ENCODE measurements around the gene CAPN14. TPM values are rescaled to one million over a fixed set of nuclear protein-coding genes. Genes with fewer than 3 reads are reported as not detected.

The CAPN14 gene
- total and polyA plus RNA-seq, 3 donors from 2014 or later, result 0.36 to 1.1 (median 0.47) TPM

DNA sequence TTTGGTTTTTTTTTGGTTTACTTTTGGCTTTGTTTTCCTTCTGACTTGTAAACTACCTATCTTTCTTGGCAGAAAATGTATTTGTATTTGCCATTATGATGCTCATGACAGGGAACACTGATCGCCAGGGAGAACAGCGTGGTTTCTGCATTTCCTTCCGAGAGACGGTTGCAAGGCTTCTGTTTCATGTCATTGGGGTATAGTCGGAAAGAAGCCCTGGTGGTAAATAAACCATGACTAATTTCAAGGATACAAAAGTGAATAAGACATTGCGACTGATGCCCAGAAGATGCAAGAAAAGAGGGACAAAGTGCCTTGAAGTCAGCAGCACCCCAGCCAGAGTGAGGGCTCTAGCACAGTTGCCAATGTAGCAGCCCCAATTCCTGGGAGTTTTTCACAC lies 4.2 kb upstream of the CAPN14 start:
- intact Hi-C loops (cut with DNase I; ENCODE audit: low total_unique reads), result no loop called here
- Histone ChIP-seq H3K4me3 (no peak overlapping the region), H3K27me3 (no peaks in the 10 kb centered on the region), H3K36me3 (ENCODE audit: low read depth, missing control alignments) (no peaks in the 10 kb centered on the region), H3K4me1 (no peaks in the 10 kb centered on the region), H3K9me3 (no peaks in the 10 kb centered on the region), H3K27ac (no peak overlapping the region)
- TF ChIP-seq, protein P1, sequence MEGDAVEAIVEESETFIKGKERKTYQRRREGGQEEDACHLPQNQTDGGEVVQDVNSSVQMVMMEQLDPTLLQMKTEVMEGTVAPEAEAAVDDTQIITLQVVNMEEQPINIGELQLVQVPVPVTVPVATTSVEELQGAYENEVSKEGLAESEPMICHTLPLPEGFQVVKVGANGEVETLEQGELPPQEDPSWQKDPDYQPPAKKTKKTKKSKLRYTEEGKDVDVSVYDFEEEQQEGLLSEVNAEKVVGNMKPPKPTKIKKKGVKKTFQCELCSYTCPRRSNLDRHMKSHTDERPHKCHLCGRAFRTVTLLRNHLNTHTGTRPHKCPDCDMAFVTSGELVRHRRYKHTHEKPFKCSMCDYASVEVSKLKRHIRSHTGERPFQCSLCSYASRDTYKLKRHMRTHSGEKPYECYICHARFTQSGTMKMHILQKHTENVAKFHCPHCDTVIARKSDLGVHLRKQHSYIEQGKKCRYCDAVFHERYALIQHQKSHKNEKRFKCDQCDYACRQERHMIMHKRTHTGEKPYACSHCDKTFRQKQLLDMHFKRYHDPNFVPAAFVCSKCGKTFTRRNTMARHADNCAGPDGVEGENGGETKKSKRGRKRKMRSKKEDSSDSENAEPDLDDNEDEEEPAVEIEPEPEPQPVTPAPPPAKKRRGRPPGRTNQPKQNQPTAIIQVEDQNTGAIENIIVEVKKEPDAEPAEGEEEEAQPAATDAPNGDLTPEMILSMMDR (IDR thresholded peaks at IDR 0.05), result no peak
- no peak for TF ChIP-seq POLR2A (IDR thresholded peaks at IDR 0.05)
- DNase-seq, result no peak
- 72 to 76% methylated on average over 6 of the region's 6 CpGs for WGBS, 2 donors

GRCh38 chr2:31219131-31219969 lies 2.0 kb upstream of the CAPN14 start:
- H3K9me3 ChIP-seq, result no peaks in the 10 kb centered on the region
- no peak for DNase-seq
- 61 to 71% methylated on average over 10 to 11 of the region's 11 CpGs for WGBS, 2 donors
- no peak for TF ChIP-seq POLR2A (IDR thresholded peaks at IDR 0.05)
- TF ChIP-seq, protein P1 (IDR thresholded peaks at IDR 0.05), result no peak
- H3K4me3 ChIP-seq, result no peak overlapping the region
- no peaks in the 10 kb centered on the region for H3K27me3 ChIP-seq
- H3K27ac ChIP-seq, result no peak overlapping the region
- no peaks in the 10 kb centered on the region for H3K36me3 ChIP-seq (ENCODE audit: low read depth, missing control alignments)
- intact Hi-C loops (cut with DNase I; ENCODE audit: low total_unique reads), result no loop called here
- H3K4me1 ChIP-seq, result no peaks in the 10 kb centered on the region

GRCh38 chr2:31216734-31217133 lies 581 bp downstream of the CAPN14 start:
- no peak for TF ChIP-seq POLR2A (IDR thresholded peaks at IDR 0.05)
- TF ChIP-seq, protein P1 (IDR thresholded peaks at IDR 0.05), result no peak
- no peak overlapping the region for H3K27ac ChIP-seq
- intact Hi-C loops (cut with DNase I; ENCODE audit: low total_unique reads), result no loop called here
- no peak overlapping the region for H3K4me3 ChIP-seq
- H3K27me3 ChIP-seq, result no peaks in the 10 kb centered on the region
- H3K36me3 ChIP-seq (ENCODE audit: low read depth, missing control alignments), result no peaks in the 10 kb centered on the region
- DNase-seq, result no peak
- no peaks in the 10 kb centered on the region for H3K9me3 ChIP-seq
- WGBS, 2 donors, result 65 to 85% methylated on average over 4 to 5 of the region's 5 CpGs
- no peaks in the 10 kb centered on the region for H3K4me1 ChIP-seq

DNA sequence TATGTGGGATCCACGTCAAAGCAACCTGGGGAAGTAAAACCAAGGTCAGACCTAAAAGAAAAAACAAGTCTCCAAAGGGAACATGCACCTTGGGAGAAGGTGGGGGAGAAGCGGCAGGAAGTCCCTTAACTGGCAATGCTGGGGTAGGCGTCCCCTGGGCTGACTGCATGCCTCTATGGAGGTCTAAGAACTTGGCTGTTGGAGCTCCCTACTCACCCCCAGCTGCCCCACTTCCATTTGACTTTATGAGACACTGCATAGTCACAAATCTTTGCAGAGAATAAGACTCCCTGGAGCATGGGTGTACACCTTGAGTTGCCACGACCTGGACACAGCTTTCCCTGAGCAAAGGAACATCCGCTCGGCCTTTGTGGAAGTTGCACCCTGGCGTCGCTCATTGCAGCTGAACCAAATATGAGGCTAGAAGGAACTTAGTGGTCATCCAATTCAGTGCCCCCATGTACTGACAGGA lies 2.8 kb downstream of the CAPN14 start:
- 92 to 94% methylated on average over 3 to 8 of the region's 8 CpGs for WGBS, 2 donors
- Histone ChIP-seq H3K27ac (no peak overlapping the region), H3K9me3 (no peaks in the 10 kb centered on the region), H3K4me3 (no peak overlapping the region), H3K36me3 (ENCODE audit: low read depth, missing control alignments) (no peaks in the 10 kb centered on the region), H3K27me3 (no peaks in the 10 kb centered on the region), H3K4me1 (no peaks in the 10 kb centered on the region)
- TF ChIP-seq, protein P1 (IDR thresholded peaks at IDR 0.05), result no peak
- TF ChIP-seq POLR2A (IDR thresholded peaks at IDR 0.05), result no peak
- intact Hi-C loops (cut with DNase I; ENCODE audit: low total_unique reads), result no loop called here
- no peak for DNase-seq

Data from testis (tissue), 3 donors.